ENCODE data around the gene PRICKLE3.

- no peak for TF ChIP-seq POLR2A (IDR thresholded peaks at IDR 0.05)
- TF ChIP-seq CTCF (IDR thresholded peaks at IDR 0.05): no peak
Measured at GRCh38 chrX:49203536-49203935, 17.4 kb upstream of the PRICKLE3 start.
